GM12864 (cell line): Measurements from ENCODE around the gene HEATR9.

ENCODE experiments used
- DNase-seq: peaks from one replicate; pipeline ENCODE4 v3.0.0-alpha.2; 2011; ENCODE audit warnings: low read depth
- H3K4me3 ChIP-seq: 2 replicates; pipeline ENCODE4 v1.5.1; 2011; ENCODE audit warnings: mild to moderate bottlenecking, low read depth, low read length, control low read depth
- CTCF ChIP-seq: IDR thresholded peaks from 2 replicates; pipeline ENCODE4 v1.5.1; 2011; ENCODE audit warnings: low read depth, mild to moderate bottlenecking, moderate library complexity, low read length, control low read depth, inconsistent platforms; ENCODE audit errors: missing control alignments

The HEATR9 gene

GRCh38 chr17:35875072-35875799, 6.5 kb upstream of the HEATR9 start:
- TF ChIP-seq CTCF: no peak
- no peak for DNase-seq
- no peak overlapping the region for H3K4me3 ChIP-seq

GRCh38 chr17:35872196-35872980, 3.7 kb upstream of the HEATR9 start:
- no peak for TF ChIP-seq CTCF
- DNase-seq: no peak
- no peak overlapping the region for H3K4me3 ChIP-seq

GRCh38 chr17:35870906-35871819, 2.5 kb upstream of the HEATR9 start:
- no peak for TF ChIP-seq CTCF
- H3K4me3 ChIP-seq: no peak overlapping the region
- no peak for DNase-seq

GRCh38 chr17:35867574-35867973, 1.1 kb downstream of the HEATR9 start:
- no peak for TF ChIP-seq CTCF
- no peak overlapping the region for H3K4me3 ChIP-seq
- DNase-seq: no peak

GRCh38 chr17:35866341-35866950, 2.2 kb downstream of the HEATR9 start:
- H3K4me3 ChIP-seq: no peak overlapping the region
- DNase-seq: no peak
- no peak for TF ChIP-seq CTCF
